Activated CD4-positive, alpha-beta T cell treated with anti-CD3 and anti-CD28 coated beads for 36 hours (primary cell): Measurements from ENCODE around the gene CALY. TPM values are rescaled to one million over a fixed set of nuclear protein-coding genes. Genes with fewer than 3 reads are reported as not detected.
A peak's percentile ranks its signal among the peaks of the same experiment; 100 is the strongest.

Source experiments
- ATAC-seq: fragments of 200-7000 bp; cut with Tn5 transposase; one replicate; pipeline ENCODE4 v1.10.0; 2021; ENCODE audit warnings: mild to moderate bottlenecking, moderate library complexity
- CTCF ChIA-PET: fragments of 350-600 bp; sonication (Branson Sonifier 250); formaldehyde crosslinking; loops from one replicate; lab custom pipeline; 2021; ENCODE audit warnings: antibody characterized with exemption; lab: Charles Lee
- POLR2A ChIA-PET: fragments of 350-600 bp; sonication (Branson Sonifier 250); formaldehyde crosslinking; loops from one replicate; lab custom pipeline; 2021; ENCODE audit warnings: antibody characterized with exemption, inconsistent platforms; lab: Charles Lee
- DNase-seq: peaks from one replicate; pipeline ENCODE4 v3.0.0-alpha.2; 2020
- H3K27ac Mint-ChIP-seq: one replicate; pipeline ENCODE4 v1.8.0; 2021; ENCODE audit warnings: mixed read lengths
- H3K27me3 Mint-ChIP-seq: one replicate; pipeline ENCODE4 v1.8.0; 2021; ENCODE audit warnings: mixed read lengths
- H3K36me3 Mint-ChIP-seq: one replicate; pipeline ENCODE4 v1.8.0; 2021; ENCODE audit warnings: low read depth, mixed read lengths
- H3K4me1 Mint-ChIP-seq: one replicate; pipeline ENCODE4 v1.8.0; 2021; ENCODE audit warnings: mixed read lengths
- H3K4me3 Mint-ChIP-seq: one replicate; pipeline ENCODE4 v1.8.0; 2021; ENCODE audit warnings: mild to moderate bottlenecking, moderate library complexity, mixed read lengths
- H3K9me3 Mint-ChIP-seq: one replicate; pipeline ENCODE4 v1.8.0; 2021; ENCODE audit warnings: low read depth, mixed read lengths
- intact Hi-C, 2 experiments: fragments of 100-400 bp; cut with DNase I in 1 of 2; cut with micrococcal nuclease in 1 of 2; formaldehyde crosslinking; loops; one replicate each; pipeline versions ENCODE4 v1.14.2 to v1.15.1; 2022 to 2024; cut with DNase I, micrococcal nuclease
- microRNA-seq: library from miRNA; unstranded; fragments of <30 nt; microRNA quantifications from one replicate; pipeline ENCODE4 v1.2.0, GENCODE V29; 2021; ENCODE audit warnings: borderline replicate concordance
- total RNA-seq, 2 experiments: library from RNA; stranded (reverse); gene quantifications; one replicate each; pipeline ENCODE4 v1.2.3, GENCODE V29; 2021

The CALY gene
- total RNA-seq, 2 experiments from 2014 or later, result not detected

DNA sequence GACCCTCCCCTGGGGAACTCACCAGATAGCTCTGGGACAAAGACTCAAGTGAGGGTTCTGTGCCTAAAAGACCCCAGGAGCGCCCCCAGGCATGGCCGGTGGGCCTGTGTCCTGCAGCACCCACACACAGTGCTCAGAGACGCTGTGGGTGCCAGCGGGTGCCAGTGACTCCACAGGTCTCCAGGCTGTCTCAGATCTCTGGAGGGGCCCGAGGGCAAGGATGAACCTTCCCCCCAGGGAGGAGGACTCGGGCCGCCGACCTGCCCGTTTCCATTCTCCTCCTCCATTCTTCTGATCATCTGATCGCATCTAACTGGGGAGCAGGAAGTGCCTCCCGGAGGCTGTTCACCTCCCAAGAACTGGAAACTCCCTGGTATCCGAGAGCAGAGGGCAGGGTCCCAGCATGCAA is 61.0 kb downstream of the CALY start:
- no peaks in the 10 kb centered on the region for H3K9me3 Mint-ChIP-seq
- peak; percentile 45 for ATAC-seq

DNA sequence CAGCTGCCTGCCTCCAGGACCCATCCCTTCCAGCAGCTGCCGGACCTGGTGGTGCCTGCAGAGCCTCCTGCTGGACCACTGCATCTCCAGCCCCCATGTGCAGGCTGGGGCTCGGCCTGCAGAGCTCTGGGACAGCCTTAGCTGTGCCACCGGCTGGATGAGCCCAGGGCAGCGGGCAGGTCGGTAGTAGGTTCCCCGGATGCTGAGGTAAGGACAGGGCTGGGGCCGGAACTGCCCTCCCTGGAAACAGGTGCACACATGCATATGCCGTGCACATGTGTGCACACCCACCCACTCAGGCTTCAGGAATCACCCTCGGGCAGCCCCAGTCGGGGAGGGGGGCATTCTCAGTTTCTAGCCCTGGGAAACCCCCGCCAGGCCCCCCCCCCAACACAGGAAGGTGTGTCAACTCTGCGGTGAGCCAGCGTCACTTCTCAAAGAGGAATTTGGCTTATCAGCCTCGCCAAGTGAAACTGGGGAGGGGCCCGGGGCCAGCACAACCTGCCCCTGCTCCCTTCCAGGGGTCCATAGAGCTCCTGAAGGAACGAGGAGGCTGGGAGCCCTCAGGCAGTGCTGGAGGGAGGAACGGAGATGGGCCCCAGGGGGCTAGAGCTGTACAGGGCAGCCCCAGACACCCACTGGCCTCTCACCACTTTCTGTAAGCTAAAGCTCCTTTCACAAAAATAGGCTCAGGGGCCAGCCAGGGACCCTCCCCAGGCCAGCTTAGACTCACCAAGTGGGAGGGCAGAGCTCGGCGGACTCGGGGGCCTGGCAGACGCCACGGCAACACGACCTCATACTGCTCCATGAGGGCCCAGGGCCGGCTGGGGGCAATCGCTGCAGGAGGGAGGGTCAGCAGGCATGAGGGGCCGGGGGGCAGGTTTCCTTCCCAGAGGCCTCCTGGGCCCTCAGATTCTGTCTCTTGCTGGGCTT is 61.7 kb downstream of the CALY start:
- ChIA-PET POLR2A (interaction anchor here (0.5 to 2.0 kb wide), 4 partner anchors 9 to 16 kb away, joined by 3 to 13 read pairs (median 6); no protein-coding TSS in a partner anchor), CTCF (interaction anchor here (1.1 to 2.2 kb wide), 7 partner anchors 11 to 32 kb away, joined by 3 to 12 read pairs (median 6); no protein-coding TSS in a partner anchor)
- peak overlapping the region; percentile 92 for H3K4me3 Mint-ChIP-seq
- no peaks in the 10 kb centered on the region for H3K9me3 Mint-ChIP-seq
- H3K36me3 Mint-ChIP-seq, result peaks cover 23% of the 10 kb centered on the region
- peak overlapping the region; percentile 90 for H3K27ac Mint-ChIP-seq
- ATAC-seq, result peak; percentile 64
- no peaks in the 10 kb centered on the region for H3K27me3 Mint-ChIP-seq
- DNase-seq, result peak; percentile 92
- peaks cover 19% of the 10 kb centered on the region for H3K4me1 Mint-ChIP-seq
- intact Hi-C loops, result loop anchor here (1.0 to 2.0 kb wide), 6 partner anchors 14 to 131 kb away; partner anchors contain the start of genes TUBGCP2 (in 2 of the 2), ZNF511 (in 2 of the 2), ECHS1 (in 1 of the 2) and PAOX (in 1 of the 2)

More for the DNA sequence above, 61.0 kb downstream of the CALY start:
- ChIA-PET CTCF (interaction anchor here (0.6 to 2.2 kb wide), 8 partner anchors 10 to 38 kb away, joined by 3 to 12 read pairs (median 6); no protein-coding TSS in a partner anchor), POLR2A (interaction anchor here (0.7 to 2.0 kb wide), 5 partner anchors 12 to 82 kb away, joined by 4 to 13 read pairs (median 5); partner anchors contain the start of gene FUOM)
- intact Hi-C loops, result loop anchor here (1.0 to 2.0 kb wide), 7 partner anchors 14 to 131 kb away; partner anchors contain the start of genes TUBGCP2 (in 2 of the 2), ZNF511 (in 2 of the 2), ECHS1 (in 1 of the 2) and FUOM (in 1 of the 2)
- Mint-ChIP-seq H3K27me3 (no peaks in the 10 kb centered on the region), H3K4me3 (peak overlapping the region; percentile 92), H3K36me3 (peaks cover 20% of the 10 kb centered on the region), H3K27ac (peak overlapping the region; percentile 90), H3K4me1 (peaks cover 19% of the 10 kb centered on the region)
- DNase-seq, result peak; percentile 75

Small RNA genes lying within 50 kb of the gene (microRNA-seq; reads per million reads assigned to microRNA genes)
- not detected for gene MIR3944

Other genes starting within 250 kb of the CALY start
- not detected for gene ADGRA1, start 249.0 kb downstream of the CALY start, total RNA-seq
- not detected for gene KNDC1, start 176.7 kb downstream of the CALY start, total RNA-seq
- gene UTF1, start 106.7 kb downstream of the CALY start, total RNA-seq, result not detected
- gene VENTX, start 99.0 kb downstream of the CALY start, total RNA-seq, result not detected
- 100 to 1,000 TPM; 124 to 176 TPM for gene ADAM8, start 60.0 kb downstream of the CALY start, total RNA-seq
- gene TUBGCP2, start 28.0 kb downstream of the CALY start, total RNA-seq, result 10 to 100 TPM; 43.3 to 50.2 TPM
- gene ZNF511, start 28.0 kb downstream of the CALY start, total RNA-seq, result 10 to 100 TPM; 58.1 to 73.2 TPM
- not detected for gene PRAP1, start 10.5 kb upstream of the CALY start, total RNA-seq
- gene FUOM, start 21.1 kb upstream of the CALY start, total RNA-seq, result 10 to 100 TPM; 28.3 to 37.0 TPM
- gene ECHS1, start 36.5 kb upstream of the CALY start, total RNA-seq, result 10 to 100 TPM; 42.0 to 56.7 TPM
- gene PAOX, start 42.4 kb upstream of the CALY start, total RNA-seq, result 1 to 10 TPM; 3.0 to 6.2 TPM
- 10 to 100 TPM; 46.9 to 52.1 TPM for gene MTG1, start 57.3 kb upstream of the CALY start, total RNA-seq
- not detected for gene SPRN, start 87.7 kb upstream of the CALY start, total RNA-seq
- gene SCART1, start 117.0 kb upstream of the CALY start, total RNA-seq, result 1 to 10 TPM; 1.4 to 1.7 TPM
- gene CYP2E1, start 190.5 kb upstream of the CALY start, total RNA-seq, result under 1 TPM; 0.25 to 0.32 TPM
- gene SYCE1, start 228.7 kb upstream of the CALY start, total RNA-seq, result under 1 TPM; 0.19 to 0.66 TPM